ENCODE data around the gene RNF11. TPM values are rescaled to one million over a fixed set of nuclear protein-coding genes. Genes with fewer than 3 reads are reported as not detected.

RNF11 gene
- total and polyA plus RNA-seq, 2 of the 8 experiments (the other 6 are each of a cell fraction or from before 2014, with no cell fraction given), result 49.6 to 54.2 TPM

DNA sequence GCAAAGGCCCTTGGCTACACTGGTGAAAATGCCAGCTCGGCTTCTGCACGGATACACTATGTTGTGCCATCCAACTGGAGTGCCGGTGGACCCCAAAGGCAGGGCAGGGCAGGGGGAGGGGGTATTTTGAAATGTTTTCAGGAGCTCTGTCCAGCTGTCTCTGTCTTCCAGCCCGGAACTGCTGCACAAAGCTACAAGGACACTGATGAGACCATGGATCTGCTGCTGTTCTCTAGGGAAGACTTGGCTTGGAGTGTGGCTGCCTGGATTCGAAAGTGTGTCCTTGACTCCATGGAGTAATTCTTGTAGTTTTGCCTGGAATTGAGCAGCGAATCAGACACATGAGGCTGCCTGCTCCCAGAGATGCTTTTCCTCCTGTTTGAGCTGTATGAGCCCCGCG is 51.9 kb downstream of the RNF11 start (continued):
- TF ChIP-seq, protein P1, sequence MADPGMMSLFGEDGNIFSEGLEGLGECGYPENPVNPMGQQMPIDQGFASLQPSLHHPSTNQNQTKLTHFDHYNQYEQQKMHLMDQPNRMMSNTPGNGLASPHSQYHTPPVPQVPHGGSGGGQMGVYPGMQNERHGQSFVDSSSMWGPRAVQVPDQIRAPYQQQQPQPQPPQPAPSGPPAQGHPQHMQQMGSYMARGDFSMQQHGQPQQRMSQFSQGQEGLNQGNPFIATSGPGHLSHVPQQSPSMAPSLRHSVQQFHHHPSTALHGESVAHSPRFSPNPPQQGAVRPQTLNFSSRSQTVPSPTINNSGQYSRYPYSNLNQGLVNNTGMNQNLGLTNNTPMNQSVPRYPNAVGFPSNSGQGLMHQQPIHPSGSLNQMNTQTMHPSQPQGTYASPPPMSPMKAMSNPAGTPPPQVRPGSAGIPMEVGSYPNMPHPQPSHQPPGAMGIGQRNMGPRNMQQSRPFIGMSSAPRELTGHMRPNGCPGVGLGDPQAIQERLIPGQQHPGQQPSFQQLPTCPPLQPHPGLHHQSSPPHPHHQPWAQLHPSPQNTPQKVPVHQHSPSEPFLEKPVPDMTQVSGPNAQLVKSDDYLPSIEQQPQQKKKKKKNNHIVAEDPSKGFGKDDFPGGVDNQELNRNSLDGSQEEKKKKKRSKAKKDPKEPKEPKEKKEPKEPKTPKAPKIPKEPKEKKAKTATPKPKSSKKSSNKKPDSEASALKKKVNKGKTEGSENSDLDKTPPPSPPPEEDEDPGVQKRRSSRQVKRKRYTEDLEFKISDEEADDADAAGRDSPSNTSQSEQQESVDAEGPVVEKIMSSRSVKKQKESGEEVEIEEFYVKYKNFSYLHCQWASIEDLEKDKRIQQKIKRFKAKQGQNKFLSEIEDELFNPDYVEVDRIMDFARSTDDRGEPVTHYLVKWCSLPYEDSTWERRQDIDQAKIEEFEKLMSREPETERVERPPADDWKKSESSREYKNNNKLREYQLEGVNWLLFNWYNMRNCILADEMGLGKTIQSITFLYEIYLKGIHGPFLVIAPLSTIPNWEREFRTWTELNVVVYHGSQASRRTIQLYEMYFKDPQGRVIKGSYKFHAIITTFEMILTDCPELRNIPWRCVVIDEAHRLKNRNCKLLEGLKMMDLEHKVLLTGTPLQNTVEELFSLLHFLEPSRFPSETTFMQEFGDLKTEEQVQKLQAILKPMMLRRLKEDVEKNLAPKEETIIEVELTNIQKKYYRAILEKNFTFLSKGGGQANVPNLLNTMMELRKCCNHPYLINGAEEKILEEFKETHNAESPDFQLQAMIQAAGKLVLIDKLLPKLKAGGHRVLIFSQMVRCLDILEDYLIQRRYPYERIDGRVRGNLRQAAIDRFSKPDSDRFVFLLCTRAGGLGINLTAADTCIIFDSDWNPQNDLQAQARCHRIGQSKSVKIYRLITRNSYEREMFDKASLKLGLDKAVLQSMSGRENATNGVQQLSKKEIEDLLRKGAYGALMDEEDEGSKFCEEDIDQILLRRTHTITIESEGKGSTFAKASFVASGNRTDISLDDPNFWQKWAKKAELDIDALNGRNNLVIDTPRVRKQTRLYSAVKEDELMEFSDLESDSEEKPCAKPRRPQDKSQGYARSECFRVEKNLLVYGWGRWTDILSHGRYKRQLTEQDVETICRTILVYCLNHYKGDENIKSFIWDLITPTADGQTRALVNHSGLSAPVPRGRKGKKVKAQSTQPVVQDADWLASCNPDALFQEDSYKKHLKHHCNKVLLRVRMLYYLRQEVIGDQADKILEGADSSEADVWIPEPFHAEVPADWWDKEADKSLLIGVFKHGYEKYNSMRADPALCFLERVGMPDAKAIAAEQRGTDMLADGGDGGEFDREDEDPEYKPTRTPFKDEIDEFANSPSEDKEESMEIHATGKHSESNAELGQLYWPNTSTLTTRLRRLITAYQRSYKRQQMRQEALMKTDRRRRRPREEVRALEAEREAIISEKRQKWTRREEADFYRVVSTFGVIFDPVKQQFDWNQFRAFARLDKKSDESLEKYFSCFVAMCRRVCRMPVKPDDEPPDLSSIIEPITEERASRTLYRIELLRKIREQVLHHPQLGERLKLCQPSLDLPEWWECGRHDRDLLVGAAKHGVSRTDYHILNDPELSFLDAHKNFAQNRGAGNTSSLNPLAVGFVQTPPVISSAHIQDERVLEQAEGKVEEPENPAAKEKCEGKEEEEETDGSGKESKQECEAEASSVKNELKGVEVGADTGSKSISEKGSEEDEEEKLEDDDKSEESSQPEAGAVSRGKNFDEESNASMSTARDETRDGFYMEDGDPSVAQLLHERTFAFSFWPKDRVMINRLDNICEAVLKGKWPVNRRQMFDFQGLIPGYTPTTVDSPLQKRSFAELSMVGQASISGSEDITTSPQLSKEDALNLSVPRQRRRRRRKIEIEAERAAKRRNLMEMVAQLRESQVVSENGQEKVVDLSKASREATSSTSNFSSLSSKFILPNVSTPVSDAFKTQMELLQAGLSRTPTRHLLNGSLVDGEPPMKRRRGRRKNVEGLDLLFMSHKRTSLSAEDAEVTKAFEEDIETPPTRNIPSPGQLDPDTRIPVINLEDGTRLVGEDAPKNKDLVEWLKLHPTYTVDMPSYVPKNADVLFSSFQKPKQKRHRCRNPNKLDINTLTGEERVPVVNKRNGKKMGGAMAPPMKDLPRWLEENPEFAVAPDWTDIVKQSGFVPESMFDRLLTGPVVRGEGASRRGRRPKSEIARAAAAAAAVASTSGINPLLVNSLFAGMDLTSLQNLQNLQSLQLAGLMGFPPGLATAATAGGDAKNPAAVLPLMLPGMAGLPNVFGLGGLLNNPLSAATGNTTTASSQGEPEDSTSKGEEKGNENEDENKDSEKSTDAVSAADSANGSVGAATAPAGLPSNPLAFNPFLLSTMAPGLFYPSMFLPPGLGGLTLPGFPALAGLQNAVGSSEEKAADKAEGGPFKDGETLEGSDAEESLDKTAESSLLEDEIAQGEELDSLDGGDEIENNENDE (IDR thresholded peaks at IDR 0.05; ENCODE audit: insufficient replicate concordance, low read length), result no peak
- no peak for TF ChIP-seq SIN3A (conservative IDR thresholded peaks at IDR 0.05 in 1 of 2, IDR thresholded peaks at IDR 0.05 in 1 of 2; ENCODE audit: low read depth in 1 of 2, low read length in 2 of 2)
- TF ChIP-seq ASH2L (IDR thresholded peaks at IDR 0.05; ENCODE audit: low read length), result no peak
- no peak for TF ChIP-seq RFX5 (IDR thresholded peaks at IDR 0.05; ENCODE audit: borderline replicate concordance, low read depth, low read length)
